IMR-90 (cell line): ENCODE data around the gene GPC4. TPM values are rescaled to one million over a fixed set of nuclear protein-coding genes. Genes with fewer than 3 reads are reported as not detected.

ENCODE experiments used
- ATAC-seq: fragments of 200-7000 bp; cut with Tn5 transposase; 2 replicates; pipeline ENCODE4 v1.9.1; 2020; ENCODE audit warnings: low read depth, mild to moderate bottlenecking, moderate library complexity
- BruUV-seq: library from RNA; stranded (reverse); fragments of 400-500 nt; replicated peaks from 2 replicates; lab custom pipeline; 2021; lab: Mats Ljungman, UMichigan
- CTCF ChIA-PET: fragments of 300-600 bp; formaldehyde crosslinking; extraction: SDS; loops from one replicate; lab custom pipeline; 2021; ENCODE audit warnings: antibody characterized with exemption; lab: Yijun Ruan, JAX
- POLR2A ChIA-PET: fragments of 300-600 bp; sonication (Branson Sonifier 250); formaldehyde crosslinking; loops from one replicate; lab custom pipeline; 2022; ENCODE audit warnings: antibody characterized with exemption; ENCODE audit not compliant: unreplicated experiment; lab: Charles Lee
- DNase-seq: peaks from one replicate; pipeline ENCODE4 v3.0.0; 2013
- H2AFZ ChIP-seq: replicated peaks from 2 replicates; pipeline ENCODE3; 2013; ENCODE audit warnings: low read length, mild to moderate bottlenecking; ENCODE audit not compliant: poor library complexity
- H2AK5ac ChIP-seq: 2 replicates; pipeline ENCODE4 v1.6.1; 2013; ENCODE audit warnings: low read depth, low read length, inconsistent platforms
- H2AK9ac ChIP-seq: replicated peaks from 2 replicates; pipeline ENCODE3; 2013; ENCODE audit warnings: mild to moderate bottlenecking, low read depth, low read length, moderate library complexity; ENCODE audit not compliant: poor library complexity
- H2BK120ac ChIP-seq: 2 replicates; pipeline ENCODE4 v1.6.1; 2013; ENCODE audit warnings: low read depth, low read length, inconsistent platforms
- H2BK15ac ChIP-seq: 3 replicates; pipeline ENCODE4 v1.6.1; 2013; ENCODE audit warnings: low read depth, low read length, inconsistent platforms
- H2BK20ac ChIP-seq: 2 replicates; pipeline ENCODE4 v1.6.1; 2013; ENCODE audit warnings: low read depth, mild to moderate bottlenecking, inconsistent platforms, low read length, moderate library complexity
- H2BK5ac ChIP-seq: 2 replicates; pipeline ENCODE4 v1.6.1; 2013; ENCODE audit warnings: mild to moderate bottlenecking, low read depth, low read length, inconsistent platforms; ENCODE audit not compliant: poor library complexity, severe bottlenecking
- H3K14ac ChIP-seq: replicated peaks from 2 replicates; pipeline ENCODE4 v1.6.1; 2013; ENCODE audit warnings: low read depth, low read length, inconsistent platforms
- H3K18ac ChIP-seq: 2 replicates; pipeline ENCODE4 v1.6.1; 2013; ENCODE audit warnings: low read depth, low read length, control low read depth
- H3K23ac ChIP-seq: 2 replicates; pipeline ENCODE4 v1.6.1; 2013; ENCODE audit warnings: low read depth, low read length, inconsistent platforms
- H3K27ac ChIP-seq: 2 replicates; pipeline ENCODE4 v1.5.1; 2013; ENCODE audit warnings: mild to moderate bottlenecking, control low read depth, low read length; ENCODE audit not compliant: insufficient read depth
- H3K27me3 ChIP-seq: 2 replicates; pipeline ENCODE4 v1.6.1; 2013; ENCODE audit warnings: low read length; ENCODE audit not compliant: control insufficient read depth, insufficient read depth
- H3K36me3 ChIP-seq: 2 replicates; pipeline ENCODE4 v1.6.1; 2013; ENCODE audit warnings: low read length, mixed read lengths; ENCODE audit not compliant: control insufficient read depth, insufficient read depth
- H3K4ac ChIP-seq: 2 replicates; pipeline ENCODE4 v1.6.1; 2013; ENCODE audit warnings: low read depth, low read length, inconsistent platforms
- H3K4me1 ChIP-seq: 2 replicates; pipeline ENCODE4 v1.6.1; 2013; ENCODE audit warnings: low read length, mixed read lengths; ENCODE audit not compliant: control insufficient read depth, insufficient read depth
- H3K4me2 ChIP-seq: 2 replicates; pipeline ENCODE4 v1.6.1; 2013; ENCODE audit warnings: low read depth, mild to moderate bottlenecking, control low read depth, low read length, moderate library complexity
- H3K4me3 ChIP-seq: 2 replicates; pipeline ENCODE4 v1.5.1; 2013; ENCODE audit warnings: low read depth, mild to moderate bottlenecking, control low read depth, low read length, moderate library complexity; ENCODE audit not compliant: insufficient read depth
- H3K56ac ChIP-seq: 2 replicates; pipeline ENCODE4 v1.6.1; 2013; ENCODE audit warnings: low read length, inconsistent platforms; ENCODE audit not compliant: insufficient read depth; ENCODE audit errors: extremely low read depth
- H3K79me1 ChIP-seq, 2 experiments: 2 replicates each; pipeline ENCODE4 v1.6.1; 2013; ENCODE audit warnings: low read length in 2 of 2, inconsistent platforms in 1 of 2, low read depth in 1 of 2
- H3K9ac ChIP-seq: 2 replicates; pipeline ENCODE4 v1.6.1; 2013; ENCODE audit warnings: low read depth, low read length, control low read depth
- H3K9me1 ChIP-seq: 2 replicates; pipeline ENCODE4 v1.6.1; 2013; ENCODE audit warnings: low read length, inconsistent platforms; ENCODE audit not compliant: insufficient read depth
- H3K9me3 ChIP-seq: 2 replicates; pipeline ENCODE4 v1.6.1; 2013; ENCODE audit warnings: low read length; ENCODE audit not compliant: control insufficient read depth, insufficient read depth
- H4K20me1 ChIP-seq: 2 replicates; pipeline ENCODE4 v1.6.1; 2013; ENCODE audit warnings: low read length, inconsistent platforms; ENCODE audit not compliant: insufficient read depth
- H4K5ac ChIP-seq: 2 replicates; pipeline ENCODE4 v1.6.1; 2013; ENCODE audit warnings: mild to moderate bottlenecking, low read depth, low read length, control low read depth
- H4K8ac ChIP-seq, 2 experiments: 2 replicates each; pipeline ENCODE4 v1.6.1; 2013; ENCODE audit warnings: low read depth in 2 of 2, low read length in 2 of 2, control low read depth in 1 of 2, inconsistent platforms in 1 of 2
- H4K91ac ChIP-seq: 2 replicates; pipeline ENCODE4 v1.6.1; 2013; ENCODE audit warnings: low read depth, low read length, inconsistent platforms; ENCODE audit not compliant: insufficient read depth
- CHD1 ChIP-seq: IDR thresholded peaks from 2 replicates; pipeline ENCODE4 v1.6.1; 2012; ENCODE audit warnings: low read depth, low read length, improper control_type of control experiment
- RFX5 ChIP-seq: IDR thresholded peaks from 2 replicates; pipeline ENCODE4 v1.8.0; 2012; ENCODE audit warnings: low read depth, mild to moderate bottlenecking, low read length, moderate library complexity
- SMC3 ChIP-seq: fragments of 150-350 bp; IDR thresholded peaks from 2 replicates; pipeline ENCODE4 v1.6.1; 2016; ENCODE audit warnings: low read depth, mild to moderate bottlenecking, antibody characterized with exemption, low read length, moderate library complexity
- WGBS, 2 experiments: methylation state at CpG; one replicate each; pipeline versions ENCODE4 v1.1.5 to v1.1.7; 2013; ENCODE audit warnings: missing lambda C conversion rate in 2 of 2; ENCODE audit not compliant: insufficient read length in 1 of 2; ENCODE audit errors: extremely low coverage in 2 of 2; 5-methylcytosine and 5-hydroxymethylcytosine counted together
- dilution Hi-C: fragments of 300-500 bp; cut with HindIII; formaldehyde crosslinking; loops from one replicate; pipeline ENCODE4 v1.14.3; 2018; ENCODE audit warnings: low sequenced_read_pairs; ENCODE audit not compliant: unreplicated experiment
- in situ Hi-C: fragments of 300-500 bp; cut with MboI; formaldehyde crosslinking; loops from 3 replicates; pipeline ENCODE4 v1.14.3; 2019; ENCODE audit warnings: low sequenced_read_pairs, inconsistent platforms, mixed read lengths
- intact Hi-C: fragments of 100-400 bp; cut with micrococcal nuclease; formaldehyde crosslinking; loops from 2 replicates; pipeline ENCODE4 v1.10.0; 2022
- polyA plus RNA-seq, 3 experiments: library from polyadenylated mRNA; depleted of rRNA; stranded (reverse); fragments of >200 nt; gene quantifications; 2 replicates each; pipeline ENCODE4 v1.2.3, GENCODE V29; 2012; ENCODE audit warnings: low replicate concordance in 1 of 3
- total RNA-seq: library from RNA; depleted of rRNA; stranded (reverse); fragments of >200 nt; gene quantifications from 2 replicates; pipeline ENCODE4 v1.2.3, GENCODE V29; 2012

GPC4 gene
- total and polyA plus RNA-seq, 2 of the 4 experiments (the other 2 are of a cell fraction), result 0.54 to 1.6 TPM

- no peaks in the 10 kb centered on the region for H4K20me1 ChIP-seq
- H2BK5ac ChIP-seq, result no peak overlapping the region
- H2BK15ac ChIP-seq, result no peak overlapping the region
- no TSS peak for BruUV-seq
- H3K27ac ChIP-seq, result no peak overlapping the region
- no peak overlapping the region for H2BK20ac ChIP-seq
- no peak overlapping the region for H3K56ac ChIP-seq
- H3K36me3 ChIP-seq, result no peaks in the 10 kb centered on the region
- no peak overlapping the region for H4K91ac ChIP-seq
- dilution Hi-C loops (no loop called here), intact Hi-C loops (no loop called here), in situ Hi-C loops (no loop called here)
- 20% methylated on average over 1 of the region's 10 CpGs; no CpG with 5 or more reads in 1 of the 2 experiments for WGBS, 2 experiments
- peaks cover 2% of the 10 kb centered on the region; the same call in 1 of the 2 replicates for H3K4me1 ChIP-seq
- TF ChIP-seq RFX5, result no peak
- no peak for TF ChIP-seq SMC3
- no peak for TF ChIP-seq CHD1
- ATAC-seq (no peak), DNase-seq (no peak)
- H2AK5ac ChIP-seq, result no peak overlapping the region
- H3K4ac ChIP-seq, result no peak overlapping the region
- H2AK9ac ChIP-seq, result no peak overlapping the region
- CTCF ChIA-PET, result no interaction called here
- H3K9me1 ChIP-seq, result no peaks in the 10 kb centered on the region
- no peak overlapping the region for H3K4me3 ChIP-seq
- H2AFZ ChIP-seq, result no peak overlapping the region
- H3K27me3 ChIP-seq, result no peaks in the 10 kb centered on the region
- no peaks in the 10 kb centered on the region for H3K9me3 ChIP-seq
- no peak overlapping the region for H3K9ac ChIP-seq
- no peaks in the 10 kb centered on the region for H3K79me1 ChIP-seq
- no peak overlapping the region for H4K5ac ChIP-seq
- H3K18ac ChIP-seq, result no peak overlapping the region
- no peak overlapping the region for H3K23ac ChIP-seq
- no peak overlapping the region for H3K14ac ChIP-seq
- H2BK120ac ChIP-seq, result no peak overlapping the region
- no peak overlapping the region for H4K8ac ChIP-seq
- POLR2A ChIA-PET, result no interaction called here
- H3K4me2 ChIP-seq, result no peak overlapping the region
Observed at GRCh38 chrX:133402830-133403625, 12.3 kb downstream of the GPC4 start.
